OCI-LY7 (cell line): ENCODE results near the gene SYCP2. TPM values are rescaled to one million over a fixed set of nuclear protein-coding genes. Genes with fewer than 3 reads are reported as not detected.

Experiments
- BruUV-seq: library from RNA; stranded (reverse); fragments of 400-500 nt; replicated peaks from 2 replicates; lab custom pipeline; 2021; lab: Mats Ljungman, UMichigan
- CTCF ChIA-PET: fragments of 300-600 bp; sonication (Branson Sonifier 250); formaldehyde crosslinking; loops from one replicate; lab custom pipeline; 2022; ENCODE audit warnings: antibody characterized with exemption; ENCODE audit not compliant: unreplicated experiment; lab: Charles Lee
- POLR2A ChIA-PET: fragments of 300-600 bp; sonication (Branson Sonifier 250); formaldehyde crosslinking; loops from one replicate; lab custom pipeline; 2022; ENCODE audit warnings: antibody characterized with exemption; lab: Charles Lee
- DNase-seq: peaks from one replicate; pipeline ENCODE4 v3.0.0-alpha.2; 2015; ENCODE audit warnings: low spot score
- H2AFZ ChIP-seq: fragments of 200-600 bp; sonication (generic), shearing (Covaris generic); 2 replicates; pipeline ENCODE4 v1.6.1; 2014; ENCODE audit warnings: mild to moderate bottlenecking, antibody characterized with exemption, low read length, moderate library complexity
- H3K27ac ChIP-seq: fragments of 200-600 bp; sonication (generic); 2 replicates; pipeline ENCODE4 v1.5.1; 2014; ENCODE audit warnings: mixed run types, low read depth, mild to moderate bottlenecking, moderate library complexity, low read length, inconsistent platforms; ENCODE audit not compliant: poor library complexity, severe bottlenecking
- H3K36me3 ChIP-seq: fragments of 200-600 bp; sonication (generic); 2 replicates; pipeline ENCODE4 v1.6.1; 2014; ENCODE audit warnings: mild to moderate bottlenecking, antibody characterized with exemption, low read length, moderate library complexity, mixed read lengths; ENCODE audit not compliant: insufficient read depth
- H3K4me1 ChIP-seq: fragments of 200-600 bp; sonication (generic); 2 replicates; pipeline ENCODE4 v1.5.1; 2014; ENCODE audit warnings: mild to moderate bottlenecking, low read length; ENCODE audit not compliant: insufficient read depth, poor library complexity, severe bottlenecking
- H3K4me2 ChIP-seq: fragments of 200-600 bp; sonication (generic); 2 replicates; pipeline ENCODE4 v1.6.1; 2014; ENCODE audit warnings: mild to moderate bottlenecking, low read length
- H3K4me3 ChIP-seq: fragments of 200-600 bp; sonication (generic); 2 replicates; pipeline ENCODE4 v1.5.1; 2014; ENCODE audit warnings: mild to moderate bottlenecking, low read depth, low read length; ENCODE audit not compliant: poor library complexity, severe bottlenecking
- H3K79me2 ChIP-seq: fragments of 200-600 bp; sonication (generic); 2 replicates; pipeline ENCODE4 v1.6.1; 2016; ENCODE audit warnings: low read depth, mild to moderate bottlenecking, low read length, moderate library complexity, mixed read lengths; ENCODE audit not compliant: insufficient read depth
- H3K9me2 ChIP-seq: fragments of 200-600 bp; sonication (generic); 2 replicates; pipeline ENCODE4 v1.6.1; 2016; ENCODE audit warnings: mild to moderate bottlenecking, low read length, mixed read lengths; ENCODE audit not compliant: insufficient read depth
- H3K9me3 ChIP-seq: fragments of 200-600 bp; sonication (generic); 2 replicates; pipeline ENCODE4 v1.6.1; 2014; ENCODE audit warnings: mild to moderate bottlenecking, mixed run types, low read length, mixed read lengths
- H4K20me1 ChIP-seq: fragments of 200-600 bp; sonication (generic); 2 replicates; pipeline ENCODE4 v1.6.1; 2014; ENCODE audit warnings: mild to moderate bottlenecking, antibody characterized with exemption, low read length, moderate library complexity, mixed read lengths; ENCODE audit not compliant: insufficient read depth
- CTCF ChIP-seq: fragments of 200-600 bp; sonication (generic); conservative IDR thresholded peaks from 2 replicates; pipeline ENCODE4 v1.5.1; 2014; ENCODE audit warnings: mild to moderate bottlenecking, antibody characterized with exemption, low read length, moderate library complexity, mixed read lengths
- EZH2phosphoT487 ChIP-seq: fragments of 200-600 bp; sonication (generic); IDR thresholded peaks from 2 replicates; pipeline ENCODE4 v1.6.1; 2018; ENCODE audit warnings: low read depth, borderline replicate concordance, mild to moderate bottlenecking, mixed run types, antibody characterized with exemption, low read length, moderate library complexity, mixed read lengths
- intact Hi-C: fragments of 100-400 bp; cut with micrococcal nuclease; formaldehyde crosslinking; loops from one replicate; pipeline ENCODE4 v1.10.0; 2022; ENCODE audit not compliant: unreplicated experiment
- total RNA-seq, 2 experiments: library from RNA; depleted of rRNA in 1 of 2; stranded (reverse); fragments of >200 nt in 1 of 2; shearing (Covaris generic) in 1 of 2; gene quantifications; 2 replicates each; pipeline ENCODE4 v1.2.3, GENCODE V29; 2014 to 2022

The SYCP2 gene
- total RNA-seq, 2 experiments from 2014 or later = 0.19 to 0.38 TPM

- BruUV-seq = no TSS peak
- Histone ChIP-seq H3K4me3 (peak overlapping the region; percentile 92), H3K9me2 (no peaks in the 10 kb centered on the region), H3K4me1 (peaks cover 25% of the 10 kb centered on the region), H3K79me2 (peaks cover 13% of the 10 kb centered on the region), H2AFZ (peak overlapping the region; percentile 97; the same call in 1 of the 2 replicates), H3K36me3 (peaks cover 21% of the 10 kb centered on the region; the same call in 1 of the 2 replicates), H4K20me1 (no peaks in the 10 kb centered on the region; the same call in 1 of the 2 replicates), H3K9me3 (no peaks in the 10 kb centered on the region), H3K27ac (no peak overlapping the region), H3K4me2 (peak overlapping the region; percentile 99)
- POLR2A ChIA-PET = interaction anchor here (0.6 to 1.7 kb wide), 5 partner anchors 10 to 296 kb away, joined by 3 to 9 read pairs (median 5); no protein-coding TSS in a partner anchor
- CTCF ChIA-PET = no interaction called here
- no peak for DNase-seq
- intact Hi-C loops = no loop called here
- TF ChIP-seq EZH2phosphoT487 (no peak), CTCF (no peak)
Observed at GRCh38 chr20:59939052-59939878, 5.8 kb upstream of the SYCP2 start.

- intact Hi-C loops = no loop called here
- Histone ChIP-seq H3K36me3 (peaks cover 15% of the 10 kb centered on the region; the same call in 1 of the 2 replicates), H2AFZ (no peak overlapping the region), H4K20me1 (no peaks in the 10 kb centered on the region; the same call in 1 of the 2 replicates), H3K4me1 (peaks cover 25% of the 10 kb centered on the region), H3K79me2 (peaks cover 13% of the 10 kb centered on the region), H3K4me3 (peak overlapping the region; percentile 20), H3K9me2 (no peaks in the 10 kb centered on the region), H3K27ac (no peak overlapping the region), H3K9me3 (no peaks in the 10 kb centered on the region), H3K4me2 (peak overlapping the region; percentile 99)
- DNase-seq = no peak
- ChIA-PET POLR2A (interaction anchor here (0.6 to 0.9 kb wide), 2 partner anchors 33 to 296 kb away, joined by 3 read pairs; no protein-coding TSS in a partner anchor), CTCF (no interaction called here)
- TF ChIP-seq CTCF (no peak), EZH2phosphoT487 (no peak)
- no TSS peak for BruUV-seq
Observed at GRCh38 chr20:59938696-59939051, 5.2 kb upstream of the SYCP2 start.
